ENCODE measurements around the gene MRPL53.
"Not testable (repeated sequence)": the region's sequence is repeated elsewhere in the genome, so short reads cannot be mapped to it uniquely, and the experiment has no call there.

MRPL53 gene

DNA sequence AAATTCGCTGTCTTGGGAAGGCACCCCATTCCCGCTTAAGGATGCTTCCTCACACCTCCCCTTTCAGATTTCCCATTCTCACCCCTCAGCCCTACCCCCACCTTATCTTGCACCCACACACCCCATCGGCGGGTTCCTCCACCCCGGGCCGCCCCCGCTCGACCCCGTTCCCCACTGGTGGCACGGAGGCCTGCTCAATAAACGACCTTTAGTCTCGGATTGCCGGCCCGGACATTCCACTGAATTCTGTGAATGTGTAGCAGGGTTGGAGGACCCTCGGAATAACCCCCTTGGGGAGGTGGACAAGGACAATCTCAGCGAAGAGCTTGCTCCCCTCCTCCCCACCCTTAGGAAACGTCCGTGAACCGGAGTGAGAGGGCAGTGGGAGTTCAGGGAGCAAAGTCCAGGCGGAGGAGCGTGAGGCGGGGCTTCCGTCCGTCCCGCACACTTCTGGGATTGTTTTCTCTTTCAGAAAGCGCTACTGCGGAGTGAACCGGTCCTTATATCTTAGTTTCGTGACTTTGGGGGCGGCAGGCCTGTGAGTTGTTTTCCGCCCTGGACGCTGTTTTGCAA, 29.8 kb upstream of the MRPL53 start:
- DNase-seq, result no peak

- DNase-seq, result no peak
Observed at GRCh38 chr2:74501335-74502071, 29.0 kb upstream of the MRPL53 start.

- DNase-seq, result no peak
Observed at GRCh38 chr2:74500578-74500946, 28.1 kb upstream of the MRPL53 start.

DNA sequence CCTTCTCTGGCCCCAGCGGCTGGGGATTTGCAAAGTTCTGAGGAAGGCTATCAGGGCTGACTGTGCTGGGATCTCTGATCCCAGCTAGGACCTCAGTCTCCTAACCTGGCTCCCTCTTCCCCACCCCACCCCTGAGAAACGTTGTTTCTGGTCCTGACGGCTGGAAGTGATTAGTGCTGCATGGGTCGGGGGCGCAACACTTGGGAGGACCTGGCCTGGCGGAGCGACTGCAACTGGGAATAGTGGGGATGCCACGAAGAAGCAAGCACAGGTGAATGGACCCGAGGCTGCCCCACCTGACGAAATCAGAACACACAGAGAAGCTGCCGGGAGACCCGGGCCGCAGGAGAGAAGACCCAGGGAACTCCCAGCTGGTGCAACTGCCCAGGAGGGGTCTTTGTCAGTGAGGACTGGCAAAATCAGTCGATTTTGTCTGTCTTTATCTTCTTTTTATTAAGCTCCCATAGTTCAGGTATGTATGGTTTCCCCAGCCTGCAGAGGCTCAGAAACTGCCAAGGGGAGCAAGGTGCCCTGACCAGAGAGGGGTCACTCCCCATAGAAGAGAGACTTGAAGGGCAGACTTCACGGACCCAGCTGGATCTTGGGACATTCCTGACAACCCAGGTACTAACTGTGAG, 27.6 kb upstream of the MRPL53 start:
- no peak for DNase-seq

DNA sequence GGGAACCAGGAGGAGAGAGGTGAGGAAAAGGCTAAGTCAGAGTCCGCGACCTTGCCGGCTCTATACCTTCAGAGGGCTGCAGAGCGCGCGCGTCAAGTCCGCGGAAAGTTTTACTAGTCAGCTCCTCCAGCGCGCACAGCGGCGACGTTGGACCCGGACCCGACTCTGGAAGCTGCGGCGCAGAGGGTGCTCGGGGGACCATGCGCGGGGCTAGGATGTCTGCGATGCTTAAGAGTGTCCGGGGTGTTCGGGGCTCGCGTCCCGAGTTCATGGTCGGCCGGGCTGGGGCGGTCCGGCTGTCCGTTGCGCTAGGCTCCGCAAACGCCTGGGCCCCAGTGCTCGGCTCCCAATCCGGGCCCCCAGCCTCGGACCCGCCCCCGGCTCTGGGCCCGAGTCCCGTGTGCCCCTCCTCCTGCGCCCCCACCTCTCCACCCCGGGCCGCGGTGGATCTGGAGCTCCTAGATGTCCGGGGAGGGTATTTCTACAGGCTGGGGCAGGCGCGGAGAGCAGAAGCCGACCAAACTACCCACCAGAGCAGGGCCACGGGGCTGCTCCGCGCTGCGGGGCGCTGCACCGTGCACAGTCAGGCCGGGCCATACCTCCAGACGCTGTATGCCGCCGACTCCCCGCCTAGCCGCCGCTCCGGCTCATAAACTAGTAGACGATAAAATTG, 26.9 kb upstream of the MRPL53 start, which contains the start of gene LBX2:
LBX2 (minus strand) TSS at position 337 of the 673 bp plus-strand sequence; CDS start at position 271, 66 bp downstream.
- no peak for DNase-seq

- no peak for DNase-seq
Observed at GRCh38 chr2:74498500-74499266, 26.2 kb upstream of the MRPL53 start.

- peak; percentile 18 for DNase-seq
Observed at GRCh38 chr2:74497777-74498499, 25.5 kb upstream of the MRPL53 start.

DNA sequence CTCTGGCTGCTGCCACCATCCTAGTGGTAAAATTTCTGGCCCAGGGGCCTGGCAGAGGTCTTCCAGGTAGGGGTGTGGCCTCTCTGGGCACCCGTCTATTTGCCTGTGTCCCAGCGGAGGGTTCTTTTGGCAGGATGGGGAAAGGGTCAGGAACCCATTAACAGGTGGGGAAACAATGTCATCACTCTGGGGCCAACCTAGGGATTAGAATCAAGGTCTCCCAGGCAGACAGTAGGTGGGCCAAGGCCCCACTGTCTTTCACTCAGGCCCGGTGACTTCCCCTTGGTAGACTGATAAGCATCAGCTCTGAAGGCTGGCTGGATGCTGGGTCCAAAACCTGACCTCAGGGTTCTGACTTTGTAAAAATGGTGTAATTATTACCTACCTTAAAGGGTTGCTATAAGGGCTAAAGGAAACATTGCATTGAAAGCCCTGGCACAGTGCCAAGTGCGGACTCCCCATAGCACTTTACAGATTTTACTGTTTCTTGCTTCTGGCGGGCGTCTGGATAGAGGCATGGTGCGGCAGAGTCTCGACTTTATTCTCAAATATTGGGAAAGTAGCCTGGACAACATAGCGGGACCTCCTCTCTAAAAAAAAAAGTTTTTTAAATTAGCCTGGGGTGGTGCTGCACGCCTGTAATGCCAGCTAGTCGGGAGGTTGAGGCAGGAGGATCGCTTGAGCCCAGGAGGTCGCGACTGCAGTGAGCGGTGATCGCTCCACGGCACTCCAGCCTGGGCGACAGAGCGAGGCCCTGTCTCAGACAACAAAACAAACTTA, 24.7 kb upstream of the MRPL53 start:
- DNase-seq, result no peak

DNA sequence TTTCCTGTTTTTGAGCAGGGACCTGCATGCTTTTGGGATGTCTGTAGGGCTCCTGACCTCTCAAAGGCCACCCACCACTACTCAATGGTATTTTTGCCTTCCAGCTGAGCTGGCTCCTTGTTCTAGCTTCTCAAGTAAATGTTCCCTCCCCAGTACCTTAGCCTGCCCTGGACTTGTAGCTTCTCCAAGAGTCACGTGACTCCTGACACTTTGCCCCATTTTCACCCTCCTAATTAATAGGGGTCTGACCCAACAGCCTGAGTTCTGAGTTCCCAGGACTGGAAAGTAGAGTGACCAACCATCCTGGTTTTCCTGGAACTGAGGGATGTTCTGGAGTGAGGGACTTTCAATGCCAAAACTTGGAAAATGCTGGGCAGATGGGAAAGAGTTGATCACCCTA, 23.0 kb upstream of the MRPL53 start:
- no peak for DNase-seq

- no peak for DNase-seq
Observed at GRCh38 chr2:74493546-74493945, 21.1 kb upstream of the MRPL53 start.

GRCh38 chr2:74491648-74492544, 19.4 kb upstream of the MRPL53 start:
- DNase-seq, result no peak

DNA sequence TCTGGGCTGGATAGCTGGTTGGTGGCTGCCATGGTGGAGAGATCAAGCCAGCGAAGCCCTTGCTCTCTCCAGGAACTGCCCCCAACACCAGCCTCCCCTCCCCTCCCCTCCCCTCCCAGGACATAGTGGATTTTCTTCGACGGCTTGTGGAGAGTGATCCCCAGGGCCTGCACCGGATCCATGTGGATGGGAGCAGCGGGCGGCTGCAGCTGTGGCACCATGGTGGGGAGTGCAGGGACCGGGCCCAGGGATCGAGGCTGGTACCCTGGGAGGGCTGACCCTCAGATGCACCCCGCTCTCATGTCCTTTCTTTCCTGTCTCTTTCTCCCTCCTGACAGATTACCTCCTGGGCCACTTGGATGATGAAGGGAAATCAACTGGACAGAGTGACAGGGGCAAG, 17.4 kb upstream of the MRPL53 start:
- no peak for DNase-seq

DNA sequence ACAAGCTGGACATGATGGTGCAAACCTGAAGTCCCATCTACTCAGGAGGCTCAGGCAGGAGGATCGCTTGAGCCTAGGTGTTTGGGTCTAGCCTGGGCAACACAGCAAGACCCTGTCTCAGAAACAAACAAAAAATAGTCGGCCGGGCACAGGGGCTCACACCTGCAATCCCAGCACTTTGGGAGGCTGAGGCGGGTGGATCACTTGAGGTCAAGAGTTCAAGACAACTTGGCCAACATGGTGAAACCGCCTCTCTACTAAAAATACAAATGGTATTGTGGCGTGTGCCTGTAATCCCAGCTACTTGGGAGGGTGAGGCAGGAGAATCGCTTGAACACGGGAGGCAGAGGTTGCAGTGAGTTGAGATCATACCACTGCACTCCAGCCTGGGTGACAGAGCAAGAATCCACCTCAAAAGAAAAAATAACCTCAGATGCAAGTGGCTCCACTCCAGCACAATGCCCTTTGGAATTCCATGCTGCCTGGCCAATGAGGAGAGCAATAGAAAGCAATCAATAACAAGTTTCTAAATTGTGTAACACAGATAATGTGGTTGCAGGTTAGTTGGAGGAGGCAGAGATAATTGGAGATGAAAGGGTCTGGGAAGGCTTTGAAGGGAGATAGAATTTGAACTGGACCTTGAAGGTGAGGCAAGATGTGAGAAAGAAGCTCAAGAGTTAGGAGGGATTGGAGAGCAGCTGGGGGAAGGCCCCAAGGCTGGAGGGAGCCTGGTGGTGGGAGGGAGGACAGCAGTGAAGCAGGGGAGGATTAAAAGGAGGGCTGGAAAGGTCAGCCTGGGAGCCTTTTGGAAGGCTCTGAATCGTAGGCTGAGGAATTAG, 16.4 kb upstream of the MRPL53 start:
- DNase-seq, result no peak

- no peak for DNase-seq
Observed at GRCh38 chr2:74486141-74486540, 13.7 kb upstream of the MRPL53 start.

DNA sequence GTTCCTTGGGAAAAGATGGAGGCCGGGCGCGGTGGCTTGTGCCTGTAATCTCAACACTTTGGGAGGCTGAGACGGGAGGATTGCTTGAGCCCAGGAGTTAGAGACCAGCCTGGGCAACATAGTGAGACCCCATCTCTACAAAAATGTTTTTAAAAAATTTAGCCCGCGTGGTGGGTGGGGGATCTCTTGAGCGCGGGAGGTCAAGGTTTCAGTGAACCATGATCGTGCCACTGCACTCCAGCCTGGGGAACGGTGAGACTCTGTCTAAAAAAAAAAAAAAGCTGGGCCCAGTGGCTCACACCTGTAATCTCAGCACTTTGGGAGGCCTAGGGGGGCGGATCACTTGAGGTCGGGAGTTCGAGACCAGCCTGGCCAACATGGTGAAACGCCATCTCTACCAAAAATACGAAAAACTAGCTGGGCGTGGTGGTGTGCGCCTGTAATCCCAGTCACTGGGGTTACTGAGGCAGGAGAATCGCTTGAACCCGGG, 11.2 kb upstream of the MRPL53 start:
- not testable (repeated sequence) for DNase-seq

DNA sequence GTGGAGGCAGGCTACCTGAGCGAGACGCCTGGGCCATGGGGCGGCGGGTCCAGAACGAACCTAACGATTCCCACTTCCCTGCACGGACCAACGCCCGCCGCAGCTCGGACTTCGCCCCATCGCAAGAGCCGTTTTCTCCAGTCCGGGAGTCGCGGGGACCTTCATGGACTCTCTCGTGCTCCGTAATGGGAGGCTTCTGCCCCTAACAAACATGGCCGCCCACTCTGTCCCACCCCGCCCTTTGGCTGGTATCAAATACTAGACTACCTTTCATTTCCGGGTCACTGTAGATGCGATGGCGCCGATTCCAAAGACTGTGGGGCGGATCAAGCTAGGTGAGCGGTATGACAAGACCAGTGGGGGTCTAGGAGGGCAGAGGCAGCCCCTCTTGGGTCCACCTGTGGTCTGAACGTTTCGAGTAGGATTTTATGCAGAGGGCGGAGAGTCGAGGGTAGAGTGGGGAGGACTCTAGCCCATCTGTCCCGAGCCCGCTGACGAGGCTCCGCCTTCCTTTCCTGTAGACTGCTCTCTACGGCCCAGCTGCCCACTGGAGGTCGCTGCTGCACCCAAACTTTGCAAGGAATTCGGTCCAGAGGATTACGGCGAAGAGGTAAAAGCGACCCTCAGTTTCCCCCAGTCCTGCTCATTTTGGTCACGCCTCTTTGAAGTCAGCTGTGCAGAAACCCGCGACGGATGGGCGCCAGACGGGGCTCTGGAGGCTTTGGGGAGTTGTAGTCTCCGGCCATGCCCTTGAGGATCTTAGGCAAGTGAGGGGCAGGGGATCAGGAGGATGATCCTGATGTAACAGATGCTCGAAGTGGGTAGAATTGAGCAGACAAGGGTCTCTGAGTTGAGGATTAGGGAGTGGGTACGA, 10.6 kb upstream of the MRPL53 start, which contains the start of the genes CCDC142 and TTC31:
CCDC142 (minus strand) TSS at position 198 of the 874 bp plus-strand sequence; CDS start at position 37, 161 bp downstream.
TTC31 (plus strand) TSS at position 281 of the 874 bp plus-strand sequence; CDS start at position 296, 15 bp downstream.
- peak; percentile 91 for DNase-seq

DNA sequence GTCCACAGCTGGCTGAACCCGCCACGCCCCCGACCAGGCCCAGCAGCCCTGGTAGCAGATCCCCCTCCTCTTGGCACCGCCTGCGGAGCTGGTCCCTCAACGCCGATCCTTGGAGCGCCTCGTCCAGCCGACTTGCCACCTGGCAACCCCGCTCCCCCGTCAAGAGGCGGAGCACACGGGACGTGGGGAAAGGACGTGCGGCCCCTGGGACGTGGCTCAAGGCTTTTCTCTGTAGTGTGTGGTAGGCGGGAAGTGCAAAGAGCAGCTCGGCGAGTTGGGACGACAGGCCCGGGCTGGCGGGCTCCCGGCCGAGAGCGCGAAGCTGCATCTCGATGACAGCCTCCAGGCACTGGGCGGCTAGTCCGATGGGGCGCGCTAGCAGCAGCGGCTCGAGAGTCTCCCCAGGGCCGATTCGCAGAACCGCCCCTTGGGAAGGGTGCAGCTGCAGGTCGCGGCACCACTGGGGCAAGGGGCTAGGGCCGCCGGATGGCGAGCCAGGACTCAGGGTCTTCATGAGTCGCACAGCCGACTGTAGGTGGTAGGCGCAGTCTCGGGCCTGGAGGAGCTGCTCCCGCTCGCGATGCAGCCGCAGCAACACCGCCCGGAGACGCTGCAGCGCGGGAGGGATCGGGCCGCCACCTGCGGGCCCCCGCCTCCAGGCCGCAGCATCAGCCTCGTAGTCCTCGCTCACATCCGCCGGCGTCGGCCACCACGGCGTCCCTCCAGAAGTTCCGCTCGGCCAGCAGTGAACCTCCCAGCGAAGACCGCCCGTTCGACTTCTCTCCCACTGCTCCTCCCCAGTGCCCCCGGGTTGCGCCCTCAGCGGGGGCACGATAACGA, 9.7 kb upstream of the MRPL53 start:
- no peak for DNase-seq

All from NCI-H774 (cell line).